Activated CD4-positive, alpha-beta T cell treated with anti-CD3 and anti-CD28 coated beads for 4 hours (primary cell): ENCODE results near the gene TKTL1.
A peak's percentile ranks its signal among the peaks of the same experiment; 100 is the strongest.

Source experiments
- DNase-seq, 2 donors: peaks; one replicate each; pipeline ENCODE4 v3.0.0-alpha.2; 2020

TKTL1 gene

DNA sequence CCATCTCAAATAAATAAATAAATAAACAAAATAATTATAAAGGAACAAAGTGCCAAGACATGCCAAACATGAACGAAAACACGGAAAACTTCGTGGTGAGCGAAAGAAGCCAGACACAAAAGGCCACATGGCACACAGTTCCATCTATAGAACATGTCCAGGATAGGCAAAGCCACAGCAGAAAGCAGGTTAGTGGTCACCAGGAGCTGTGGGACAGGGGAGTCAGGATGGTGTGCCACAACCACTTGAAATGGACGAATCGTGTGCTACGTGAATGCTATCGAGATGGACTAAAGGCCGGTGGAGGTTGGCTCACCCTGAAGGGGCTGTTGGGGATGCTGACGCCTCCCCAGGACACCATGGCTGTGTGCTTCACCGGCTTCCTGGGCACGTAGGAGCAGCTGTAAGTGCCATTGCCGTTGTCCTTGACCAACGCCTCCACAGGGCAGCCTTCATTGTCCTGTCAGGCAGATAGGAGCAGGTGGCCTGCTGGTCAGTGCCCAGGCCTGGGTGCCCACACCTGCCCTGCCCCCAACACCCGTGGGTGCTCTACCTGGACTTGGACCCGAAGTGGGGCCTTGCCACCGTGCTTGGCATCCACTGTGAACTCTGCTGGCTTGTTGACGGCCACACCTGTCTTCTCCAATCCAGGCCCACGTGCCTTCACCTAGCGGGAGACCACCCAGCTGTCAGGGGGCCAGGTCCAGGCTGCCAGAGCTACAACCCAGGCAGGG lies 68.3 kb downstream of the TKTL1 start:
- no peak for DNase-seq

GRCh38 chrX:154365052-154365600 lies 69.5 kb downstream of the TKTL1 start:
- no peak for DNase-seq

DNA sequence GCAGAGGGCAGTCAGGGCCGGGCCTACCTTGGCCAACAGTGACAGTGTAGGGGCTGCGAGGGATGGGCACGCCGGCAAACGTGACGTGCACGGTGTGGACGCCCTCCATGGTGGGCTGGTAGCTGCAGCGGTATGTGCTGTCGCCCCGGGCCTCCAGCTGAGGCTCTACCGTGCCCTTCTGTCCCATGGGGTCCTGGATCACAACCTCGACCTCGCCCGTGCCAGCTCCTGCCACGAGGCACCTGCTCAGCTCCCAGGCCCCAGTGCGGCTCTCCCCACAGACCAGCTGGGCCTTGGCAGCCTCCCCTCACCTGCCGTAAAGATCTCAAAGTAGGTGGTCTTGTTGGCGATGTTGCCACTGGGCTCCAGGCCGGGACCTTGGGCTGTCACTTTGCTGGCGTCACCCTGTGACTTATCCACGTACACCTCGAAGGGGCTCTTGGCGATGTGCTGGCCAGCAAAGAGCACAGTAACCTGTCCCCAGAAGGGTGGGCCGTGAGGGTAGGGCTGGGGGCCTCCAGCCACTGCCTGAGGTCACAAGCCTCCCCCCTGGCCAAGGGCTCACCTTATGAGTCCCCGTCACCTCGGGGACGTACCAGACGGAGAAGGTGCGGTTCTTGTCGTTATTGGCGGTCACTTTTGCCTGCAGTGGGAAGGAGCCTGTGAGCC lies 70.5 kb downstream of the TKTL1 start:
- no peak for DNase-seq

- DNase-seq, result no peak
Observed at GRCh38 chrX:154366666-154367055, 71.1 kb downstream of the TKTL1 start.

DNA sequence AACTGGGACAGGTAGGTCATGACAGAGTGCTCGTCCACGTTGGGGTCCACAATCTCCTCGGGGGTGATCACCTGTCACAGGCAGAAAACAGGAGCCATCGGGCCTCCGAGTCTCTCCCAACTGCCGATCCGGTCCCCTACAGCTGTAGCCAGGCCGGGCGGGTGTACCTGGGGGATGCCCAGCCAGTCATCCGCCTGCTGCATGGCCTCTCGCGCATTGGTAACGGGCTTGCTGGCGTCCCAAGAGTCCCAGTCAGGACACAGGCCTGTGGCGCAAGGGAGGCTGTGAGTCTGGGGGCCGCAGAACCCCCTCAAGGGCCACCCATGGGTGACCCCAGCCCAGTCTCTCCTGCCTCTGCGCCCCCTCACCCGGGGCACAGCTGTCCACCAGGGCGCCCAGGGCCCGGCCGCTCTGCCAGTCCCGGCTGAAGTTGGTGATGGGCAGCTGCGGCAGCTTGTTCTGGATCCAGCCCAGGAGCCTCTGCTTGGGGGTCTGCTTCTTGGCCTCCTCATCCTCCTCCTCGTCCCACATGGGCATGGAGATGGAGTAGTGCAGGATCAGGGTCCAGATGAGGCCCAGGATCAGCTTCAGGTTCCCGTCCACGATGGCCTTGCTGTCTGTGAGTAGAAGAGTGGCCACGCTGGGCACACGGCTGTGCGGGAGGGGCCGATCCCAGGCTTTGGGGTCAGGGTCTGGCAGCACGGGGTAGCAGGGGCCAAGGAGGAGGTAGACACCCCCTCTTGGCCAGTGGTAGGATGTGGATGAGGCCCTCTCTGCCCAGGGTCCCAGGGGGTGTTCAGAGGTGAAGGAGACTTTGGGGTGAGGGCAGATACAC lies 72.1 kb downstream of the TKTL1 start:
- no peak for DNase-seq

DNA sequence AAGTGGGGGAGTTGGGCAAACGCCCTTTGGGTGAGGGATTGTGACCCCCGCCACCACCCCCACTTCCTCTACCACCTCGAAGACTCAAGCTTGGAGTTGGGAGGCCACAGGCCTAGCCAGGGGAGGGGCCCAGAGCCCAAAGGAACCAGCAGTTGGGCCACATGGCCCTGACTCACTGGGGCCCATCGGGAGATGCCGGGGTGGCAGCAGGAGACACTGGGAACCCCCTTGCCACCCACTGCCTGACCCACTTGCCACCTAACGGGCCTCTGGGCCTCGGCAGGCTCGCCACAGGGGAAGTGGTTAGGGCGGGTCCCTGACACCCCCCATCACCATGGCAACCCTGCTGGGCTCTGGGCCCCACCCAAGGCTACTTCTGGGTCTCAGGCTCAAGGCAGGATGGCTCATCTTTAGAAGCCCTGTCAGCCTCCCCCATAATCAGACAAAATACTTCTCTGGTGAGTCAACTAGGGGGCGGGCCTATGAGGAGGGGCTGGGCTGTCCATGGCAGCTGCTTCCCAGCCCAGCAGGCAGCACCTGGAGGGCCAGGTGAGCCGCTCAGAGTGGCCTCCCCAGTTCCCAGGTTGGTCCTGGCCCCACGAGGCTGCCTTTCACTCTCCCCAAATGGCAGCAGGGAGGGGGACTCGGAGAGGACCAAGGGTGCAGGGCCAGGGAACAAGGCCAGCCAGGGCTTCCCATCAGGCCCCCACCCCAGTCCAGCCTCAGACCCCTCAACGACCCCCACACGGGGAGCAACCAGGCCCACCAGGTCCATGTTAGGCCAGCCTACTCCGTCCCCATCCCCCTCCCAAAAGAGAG lies 73.2 kb downstream of the TKTL1 start:
- DNase-seq, result peak; percentile 88 to 93

DNA sequence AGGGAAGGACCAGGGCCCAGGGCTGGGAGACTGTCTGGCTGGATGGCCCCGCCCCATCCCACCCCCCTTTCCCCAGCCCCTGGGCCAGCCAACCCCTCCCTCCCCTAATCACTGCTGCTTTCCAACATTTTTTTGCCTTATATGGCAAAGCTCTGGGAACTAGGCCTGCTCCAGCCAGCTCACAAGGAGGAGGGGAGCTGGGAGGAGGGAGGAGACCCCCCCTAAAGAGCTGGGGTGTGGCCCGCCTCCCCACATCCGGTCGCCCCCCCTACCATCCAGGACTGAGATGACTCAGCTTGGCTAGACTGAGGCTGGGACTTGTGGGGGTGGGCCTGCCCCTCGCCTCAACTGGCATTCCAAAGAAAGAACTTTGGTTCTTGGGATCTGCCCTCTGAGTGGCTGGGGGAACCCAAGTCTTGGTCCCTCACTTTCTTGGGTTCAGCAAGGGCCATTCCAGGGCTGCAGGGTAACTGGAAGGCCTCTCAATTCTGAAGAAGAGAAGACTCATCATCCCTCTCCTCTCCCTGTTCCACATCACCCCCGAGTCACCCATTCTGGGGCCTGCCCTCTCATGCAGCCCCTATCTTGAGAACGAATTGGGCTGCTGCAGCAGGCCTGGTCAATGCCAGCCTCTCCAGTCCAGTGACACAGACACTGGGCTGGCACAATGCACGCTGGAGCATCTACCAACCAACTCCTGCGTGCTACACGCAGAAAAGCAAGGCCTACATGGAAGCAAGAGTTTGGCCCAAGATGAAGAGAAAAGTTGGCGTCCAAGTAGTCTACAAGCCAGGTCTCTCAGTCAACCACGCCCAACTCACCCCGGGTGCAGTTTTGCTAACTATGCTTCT lies 74.1 kb downstream of the TKTL1 start:
- peak; percentile 67 to 70 for DNase-seq

- DNase-seq, result no peak
Observed at GRCh38 chrX:154370300-154371016, 74.9 kb downstream of the TKTL1 start.

DNA sequence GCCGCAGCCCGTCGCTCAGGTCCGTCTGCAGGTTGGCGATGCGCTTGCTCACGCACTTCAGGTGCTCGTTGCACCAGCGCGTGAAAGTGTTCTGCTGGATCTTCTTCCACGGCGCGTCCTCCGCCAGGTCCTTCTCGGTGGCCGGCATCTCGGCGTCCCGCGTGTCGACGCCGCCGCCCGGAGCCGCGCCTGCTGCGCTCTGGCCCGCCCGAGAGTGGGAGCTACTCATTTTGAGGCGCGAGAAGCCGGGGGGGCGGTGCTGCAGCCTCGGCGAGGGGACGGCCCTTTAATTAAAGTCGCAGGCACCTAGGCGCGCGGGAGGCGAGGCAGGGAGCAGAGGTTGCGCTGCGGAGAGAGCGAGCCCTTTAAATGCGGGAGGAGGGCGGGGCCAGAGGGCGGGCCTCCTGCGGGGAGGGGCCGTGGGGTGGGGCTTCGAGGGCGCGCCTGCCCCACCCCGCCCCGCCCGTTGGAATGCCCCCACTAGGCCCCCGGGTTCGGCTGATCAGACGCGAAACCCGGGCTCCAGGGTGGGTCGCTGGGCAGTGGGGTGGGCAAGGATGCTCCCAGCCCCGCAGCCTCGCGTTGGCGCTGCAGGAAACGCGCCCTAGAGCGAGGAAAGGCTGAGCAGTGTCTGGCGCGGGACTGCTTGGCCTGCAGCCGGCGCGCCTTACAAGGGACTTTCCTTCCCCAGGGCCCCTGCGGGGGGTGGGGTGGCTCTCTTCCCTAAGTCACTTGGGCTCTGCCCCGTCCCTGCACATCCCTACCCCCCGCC lies 75.6 kb downstream of the TKTL1 start:
- peak; percentile 88 to 94 for DNase-seq

DNA sequence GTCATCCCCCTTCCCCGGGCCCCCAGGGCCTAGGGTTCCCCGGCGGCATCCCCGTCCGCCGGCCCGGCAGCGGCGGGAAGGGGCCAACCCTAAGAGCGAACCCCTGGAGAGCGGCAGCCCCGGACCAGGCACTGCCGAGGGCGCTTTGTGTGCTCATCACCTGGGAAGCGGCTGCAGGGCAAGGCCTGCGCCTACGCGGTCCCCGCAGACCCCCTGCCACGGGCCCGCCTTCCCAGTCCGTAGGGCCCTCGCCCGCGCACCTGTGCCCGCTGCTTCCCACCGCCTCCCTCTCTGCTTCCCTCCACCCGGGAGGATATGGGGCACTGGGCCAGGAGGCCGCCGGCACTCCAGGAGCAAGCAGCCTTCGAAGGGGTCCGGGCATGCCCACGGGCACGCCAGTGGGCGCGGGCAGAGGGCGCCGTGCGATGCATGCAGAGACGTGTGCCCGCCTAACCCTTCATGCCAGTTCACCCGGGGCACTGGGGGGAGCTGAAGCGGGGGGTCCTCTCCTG lies 76.2 kb downstream of the TKTL1 start:
- DNase-seq, result no peak

DNA sequence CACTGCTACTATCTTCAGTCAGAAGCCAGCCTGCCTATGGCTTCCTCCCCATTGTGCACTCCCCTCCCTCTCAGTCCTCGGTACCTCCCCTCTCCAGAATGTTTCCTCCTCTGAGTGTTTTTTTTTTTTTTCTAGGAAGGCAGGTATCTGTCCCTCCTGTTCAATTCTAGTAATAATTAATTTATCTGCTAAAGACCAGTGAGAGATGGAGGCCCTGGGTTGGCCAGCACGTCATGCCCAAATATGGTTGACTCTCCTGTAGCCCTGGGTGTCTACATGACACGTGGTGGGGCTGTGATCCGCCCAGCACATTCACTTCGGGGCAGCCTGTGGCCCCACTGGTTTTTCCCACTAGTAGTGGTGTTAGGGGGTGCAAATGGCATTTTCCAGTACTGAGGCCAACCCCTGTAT lies 77.0 kb downstream of the TKTL1 start:
- DNase-seq, result no peak

DNA sequence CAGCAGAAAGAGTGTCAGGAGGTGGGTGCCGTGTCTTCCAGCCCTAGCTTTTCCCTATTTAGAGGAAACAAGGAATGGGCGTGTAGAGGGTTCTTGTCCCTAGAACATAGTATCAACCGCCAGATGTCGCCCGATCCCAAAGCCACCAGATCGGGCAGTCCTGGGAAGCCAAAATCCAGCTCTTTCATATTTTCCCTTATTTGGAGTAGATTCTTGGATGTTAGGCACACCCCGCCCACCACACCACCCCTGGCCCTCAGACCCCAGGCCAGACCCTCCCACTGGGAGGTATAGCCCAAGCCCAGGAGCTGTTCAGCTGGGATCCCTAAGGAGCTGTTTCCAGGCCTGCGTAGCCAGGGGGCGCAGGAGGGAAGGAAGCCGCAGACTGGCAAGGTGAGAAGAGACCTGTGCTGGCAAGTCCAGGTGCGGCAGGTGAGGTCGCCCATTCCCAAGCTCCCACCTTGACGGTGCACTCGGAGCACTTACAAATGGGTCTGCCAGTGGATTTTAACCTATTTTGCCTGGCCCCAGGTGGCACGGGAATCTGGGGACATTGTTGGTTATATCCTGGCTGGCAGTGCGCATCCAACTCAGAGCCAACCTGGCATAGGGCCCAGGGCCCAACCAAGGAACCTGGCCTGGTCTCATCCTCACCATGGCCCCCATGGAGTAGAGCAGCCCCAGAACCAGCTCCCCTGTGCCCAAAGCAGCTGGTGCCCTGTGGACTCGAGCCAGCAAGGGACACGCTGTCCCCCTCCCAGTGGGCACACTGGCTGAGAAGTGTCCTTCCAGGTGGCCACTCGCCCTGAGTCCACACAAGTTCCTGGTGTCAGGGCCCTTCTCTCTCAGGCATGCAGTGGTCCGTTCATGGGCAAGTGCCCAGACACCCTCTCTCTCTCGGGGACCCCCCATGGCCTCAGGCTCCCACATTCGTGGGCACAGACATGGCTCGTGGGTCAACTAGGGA lies 78.0 kb downstream of the TKTL1 start:
- no peak for DNase-seq

- peak in 1 of 2 donors; percentile 34 for DNase-seq
Observed at GRCh38 chrX:154374313-154375155, 78.9 kb downstream of the TKTL1 start, which contains the start of gene FLNA. Gene FLNA (minus strand): TSS chrX:154374634. CDS start chrX:154371245, 3,389 bp downstream.

DNA sequence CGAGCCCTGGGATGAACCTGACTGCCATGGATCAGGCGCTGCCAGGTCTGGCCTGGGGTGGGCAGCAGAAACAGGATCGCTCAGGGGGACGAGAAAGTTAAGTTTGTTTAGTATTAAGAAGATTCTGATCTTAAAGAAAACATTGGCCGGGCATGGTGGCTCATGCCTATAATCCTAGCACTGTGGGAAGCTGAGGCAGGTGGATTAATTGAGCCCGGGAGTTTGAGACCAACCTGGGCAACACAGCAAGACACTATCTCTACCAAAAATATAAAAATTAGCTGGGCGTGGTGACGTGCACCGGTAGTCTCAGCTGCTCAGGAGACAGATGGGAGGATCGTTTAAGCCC lies 79.5 kb downstream of the TKTL1 start:
- DNase-seq, result no peak

DNA sequence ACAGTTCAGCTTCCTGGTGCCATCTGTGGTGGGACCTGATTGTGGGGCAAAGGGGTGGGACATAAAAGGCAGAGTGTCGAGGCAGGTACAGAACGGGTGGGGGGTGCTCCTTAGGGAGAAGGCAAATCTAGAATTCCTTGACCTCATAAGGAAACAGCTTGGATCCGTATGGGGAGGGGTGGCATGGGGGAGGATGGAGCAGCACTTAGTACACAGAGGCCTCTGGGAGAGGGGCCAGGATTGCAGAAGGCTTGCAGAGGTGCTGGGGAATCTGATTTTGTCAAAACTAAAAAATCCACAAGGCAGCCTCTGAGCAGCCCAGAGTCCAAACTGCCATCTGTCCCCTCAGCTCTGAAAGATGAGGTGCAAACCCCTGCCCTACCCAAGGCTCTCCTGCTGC lies 81.2 kb downstream of the TKTL1 start:
- no peak for DNase-seq

- peak in 1 of 2 donors; percentile 32 for DNase-seq
Observed at GRCh38 chrX:154378059-154378798, 82.6 kb downstream of the TKTL1 start.
